NOMO-1 (cell line): Measurements from ENCODE around the gene CACNA1G.

Experiments used
- DNase-seq, 2 experiments: peaks; one replicate each; lab custom pipeline; 2025; ENCODE audit not compliant: unreplicated experiment in 2 of 2; lab: John Stamatoyannopoulos, UW

The CACNA1G gene

DNA sequence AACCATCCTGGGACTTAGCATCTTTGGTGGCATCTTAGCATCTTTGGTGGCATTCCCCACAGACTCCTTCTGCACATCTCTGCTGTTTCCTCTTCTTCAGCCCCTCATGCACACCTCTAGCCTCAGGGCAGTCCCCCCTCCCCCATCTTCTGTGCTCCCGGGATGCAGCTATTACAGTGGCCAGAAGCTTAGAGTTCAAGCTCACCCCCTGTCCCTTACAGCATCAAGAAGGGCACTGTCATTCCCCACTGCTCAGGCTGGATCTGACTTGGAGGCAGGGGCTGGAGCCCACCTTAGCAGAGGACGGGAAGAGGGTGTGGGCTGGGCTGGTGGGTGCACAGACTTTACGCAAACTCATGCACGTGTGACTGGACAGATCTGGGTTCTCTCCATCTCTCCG lies 27.3 kb upstream of the CACNA1G start:
- no peak for DNase-seq

DNA sequence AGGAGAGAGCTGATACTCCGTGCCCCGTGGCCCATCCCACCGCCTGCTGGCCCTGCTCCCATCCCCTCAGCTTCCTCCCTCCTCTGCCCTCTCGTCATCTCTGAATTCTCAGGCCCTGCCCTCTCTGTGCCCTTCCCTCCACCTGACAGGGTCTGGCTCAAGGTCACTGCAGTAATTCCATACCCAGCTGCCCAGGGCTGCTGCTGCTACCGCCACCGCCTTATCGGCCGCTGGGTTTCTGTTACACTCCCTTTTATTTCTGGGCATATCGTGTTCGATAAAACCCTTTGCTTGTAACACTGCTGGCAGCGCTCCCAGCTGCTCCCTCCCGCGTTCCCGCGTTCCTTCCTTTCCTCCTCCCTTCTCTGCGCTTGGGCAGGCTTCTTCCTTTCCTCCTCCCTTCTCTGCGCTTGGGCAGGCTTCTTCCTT lies 26.8 kb upstream of the CACNA1G start:
- no peak for DNase-seq

GRCh38 chr17:50534222-50534978 lies 26.1 kb upstream of the CACNA1G start:
- no peak for DNase-seq

DNA sequence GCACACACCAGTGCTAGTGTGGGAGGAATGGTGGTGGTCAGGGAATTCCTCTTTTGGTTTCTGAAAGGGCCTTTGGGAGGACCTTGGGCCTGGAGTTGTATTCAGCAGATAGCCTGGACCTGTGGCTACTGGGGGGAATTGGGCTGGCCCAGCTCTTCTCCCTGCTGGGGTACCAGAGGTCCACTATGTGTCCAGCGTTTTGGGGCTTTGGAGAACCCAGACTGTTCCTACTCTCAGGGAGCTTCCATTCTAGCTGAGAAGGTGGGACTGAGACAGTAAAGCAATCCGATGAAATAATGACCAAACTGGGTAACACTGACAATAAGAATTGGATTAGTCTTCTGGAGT lies 25.6 kb upstream of the CACNA1G start:
- DNase-seq = no peak

- DNase-seq = no peak
Observed at GRCh38 chr17:50535407-50535806, 25.1 kb upstream of the CACNA1G start.

DNA sequence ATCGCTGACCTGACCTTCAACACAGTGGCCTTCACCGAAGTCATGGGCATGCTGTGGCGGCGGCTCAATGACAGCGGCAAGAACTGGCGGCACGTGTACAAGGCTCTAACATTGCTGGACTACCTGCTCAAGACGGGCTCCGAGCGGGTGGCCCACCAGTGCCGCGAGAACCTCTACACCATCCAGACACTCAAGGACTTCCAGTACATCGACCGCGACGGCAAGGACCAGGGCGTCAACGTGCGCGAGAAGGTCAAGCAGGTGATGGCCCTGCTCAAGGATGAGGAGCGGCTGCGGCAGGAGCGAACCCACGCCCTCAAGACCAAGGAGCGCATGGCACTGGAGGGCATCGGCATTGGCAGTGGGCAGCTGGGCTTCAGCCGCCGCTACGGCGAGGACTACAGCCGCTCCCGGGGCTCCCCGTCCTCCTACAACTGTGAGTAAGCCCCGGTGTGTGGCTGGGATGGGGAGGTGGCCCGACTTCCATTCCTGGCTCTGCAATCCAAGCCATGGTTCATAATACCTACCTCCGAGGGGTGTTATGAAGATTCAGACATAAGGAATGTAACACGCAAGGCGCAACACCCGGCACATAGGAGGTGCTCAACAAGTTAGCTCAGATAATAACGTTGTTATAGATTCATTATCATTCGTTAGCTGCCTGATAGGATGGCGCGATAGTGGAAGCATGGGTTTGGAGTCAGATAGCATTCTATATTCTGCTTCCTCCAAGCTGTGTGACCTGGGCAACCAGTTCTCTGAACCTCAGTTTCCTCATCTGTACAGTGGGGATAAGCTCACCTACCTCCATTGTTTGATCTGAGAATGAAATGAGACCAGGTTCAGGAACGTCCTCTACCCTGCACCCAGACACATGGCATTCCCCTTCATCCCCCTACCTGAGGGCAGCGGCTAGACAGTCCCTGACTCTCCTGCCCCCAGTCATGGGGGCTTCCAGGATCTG lies 23.6 kb upstream of the CACNA1G start:
- DNase-seq = peak in 1 of 2 experiments; percentile 13

DNA sequence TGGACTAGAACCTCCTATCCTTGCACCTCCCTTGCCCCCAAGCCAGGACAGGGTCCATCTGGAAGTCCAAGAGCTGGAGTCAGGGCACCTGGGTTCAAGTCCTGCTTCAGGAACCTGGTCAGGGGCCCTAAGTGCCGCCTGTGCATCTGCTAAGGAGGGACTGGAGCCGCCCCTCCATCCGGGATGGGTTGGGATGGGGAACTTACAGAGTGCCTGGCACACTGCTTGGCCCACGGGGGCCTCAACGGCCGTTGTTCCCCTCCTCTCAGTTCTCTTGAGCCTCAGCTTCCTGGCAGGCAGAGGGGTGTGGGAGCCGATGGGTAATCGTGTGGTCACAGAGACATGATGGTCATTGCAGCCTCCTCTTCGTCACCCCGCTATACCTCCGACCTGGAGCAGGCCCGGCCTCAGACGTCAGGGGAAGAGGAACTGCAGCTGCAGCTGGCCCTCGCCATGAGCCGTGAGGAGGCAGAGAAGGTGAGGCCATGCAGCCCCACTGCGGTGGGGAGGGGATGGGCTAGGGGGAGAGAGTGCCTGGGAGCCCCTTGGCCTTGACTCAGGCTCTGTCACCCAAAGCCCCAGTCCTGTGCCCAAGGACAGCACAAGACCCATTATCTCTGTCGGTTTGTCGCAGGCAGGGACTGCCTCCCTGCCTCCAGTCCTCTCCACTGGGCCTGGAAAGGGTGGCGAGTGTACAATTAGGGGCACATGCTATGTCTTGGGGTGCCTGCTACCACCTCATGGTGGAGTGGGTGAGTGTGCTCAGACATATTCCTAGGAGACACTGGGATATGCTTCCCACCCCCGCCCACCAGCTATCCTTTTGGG lies 22.6 kb upstream of the CACNA1G start:
- no peak for DNase-seq

- no peak for DNase-seq
Observed at GRCh38 chr17:50538549-50539410, 21.7 kb upstream of the CACNA1G start.

- no peak for DNase-seq
Observed at GRCh38 chr17:50539762-50540559, 20.6 kb upstream of the CACNA1G start.

DNA sequence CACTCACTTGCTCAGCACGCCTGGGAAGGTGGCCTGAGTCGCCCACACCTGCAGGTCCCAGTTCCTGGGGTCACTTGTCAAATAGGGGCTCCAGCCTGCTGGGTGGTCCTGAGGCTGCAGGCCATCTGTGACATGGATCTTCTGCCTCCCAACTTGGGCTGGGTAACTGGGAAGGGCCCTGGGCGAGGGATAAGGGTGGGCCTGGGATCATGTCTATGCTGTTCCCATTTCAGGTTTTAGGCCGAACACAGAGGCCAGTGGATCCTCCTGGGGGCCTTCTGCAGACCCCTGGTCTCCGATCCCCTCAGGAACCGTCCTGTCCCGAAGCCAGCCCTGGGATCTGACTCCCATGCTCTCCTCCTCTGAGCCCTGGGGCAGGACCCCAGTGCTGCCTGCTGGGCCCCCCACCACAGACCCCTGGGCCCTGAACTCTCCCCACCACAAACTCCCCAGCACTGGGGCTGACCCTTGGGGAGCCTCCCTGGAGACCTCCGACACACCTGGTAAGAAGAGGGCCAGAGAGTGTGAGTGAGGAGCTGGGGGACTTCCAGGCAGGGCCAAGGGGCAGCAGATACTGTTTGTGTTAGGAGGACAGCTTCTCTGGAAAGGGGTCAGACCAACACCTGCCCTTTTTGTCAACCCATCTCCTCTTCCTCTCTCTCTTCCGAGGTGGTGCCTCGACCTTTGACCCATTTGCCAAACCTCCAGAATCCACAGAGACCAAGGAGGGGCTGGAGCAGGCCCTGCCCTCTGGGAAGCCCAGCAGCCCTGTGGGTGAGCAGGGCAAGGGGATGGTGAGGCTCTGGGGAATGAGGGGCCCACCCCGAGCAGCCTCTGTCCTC lies 19.7 kb upstream of the CACNA1G start:
- no peak for DNase-seq

GRCh38 chr17:50541402-50541715 lies 19.2 kb upstream of the CACNA1G start:
- DNase-seq = no peak

GRCh38 chr17:50541716-50542688 lies 18.5 kb upstream of the CACNA1G start:
- peak; percentile 61 to 80 for DNase-seq

- no peak for DNase-seq
Observed at GRCh38 chr17:50542795-50543774, 17.4 kb upstream of the CACNA1G start.

DNA sequence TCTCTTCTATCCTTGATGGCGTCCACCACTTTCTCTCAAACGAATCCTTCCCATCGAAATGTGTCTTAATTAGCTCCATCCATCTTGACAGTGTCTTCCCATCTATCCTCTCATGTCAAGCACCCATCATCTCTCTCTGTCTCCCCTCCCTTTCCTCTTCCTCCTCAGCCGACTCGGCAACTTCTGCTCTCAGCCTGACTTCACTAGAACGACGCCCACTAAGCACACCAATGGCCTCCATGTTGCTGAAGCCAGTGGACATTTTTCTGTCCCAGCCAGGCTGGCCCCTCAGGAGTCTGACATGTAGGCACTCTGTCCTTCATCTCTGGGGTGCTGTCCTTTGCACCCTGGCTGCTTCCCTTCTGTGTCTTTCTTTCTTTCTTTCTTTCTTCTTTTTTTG lies 16.0 kb upstream of the CACNA1G start:
- DNase-seq = no peak

DNA sequence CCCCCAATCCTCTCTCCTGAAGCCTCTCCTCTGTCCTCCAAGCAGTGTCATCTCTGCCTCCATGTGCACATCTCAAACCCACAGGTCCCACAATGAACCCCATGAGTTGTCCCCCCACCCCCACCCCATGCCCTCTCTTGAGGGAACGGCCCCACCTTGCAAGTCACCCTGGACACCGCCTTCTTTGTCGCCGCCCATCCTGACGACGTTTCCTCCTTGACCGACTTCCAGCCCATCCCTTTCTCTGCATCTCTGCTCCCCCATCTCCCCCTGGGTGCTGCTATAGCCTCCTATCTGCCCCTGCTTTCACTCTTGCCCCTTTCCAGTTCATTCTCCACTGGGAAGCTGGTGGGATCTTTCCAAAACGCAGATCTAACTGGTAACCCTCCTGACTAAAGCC lies 15.2 kb upstream of the CACNA1G start:
- no peak for DNase-seq

- no peak for DNase-seq
Observed at GRCh38 chr17:50546701-50547034, 13.8 kb upstream of the CACNA1G start.
